Tibial artery (tissue), 4 donors: ENCODE data around the gene TARBP1.
"Not testable (repeated sequence)": the region's sequence is repeated elsewhere in the genome, so short reads cannot be mapped to it uniquely, and the experiment has no call there.

Source experiments
- DNase-seq, 2 donors: peaks; one replicate each; pipeline ENCODE4 v3.0.0-alpha.2; 2019
- H3K27ac ChIP-seq, 2 donors: fragments of 200-600 bp; sonication (generic) in 1 of 2; 1 replicate in 1 of 2; 2 replicates in 1 of 2; pipeline ENCODE4 v1.5.1; 2018 to 2019; ENCODE audit warnings: mild to moderate bottlenecking in 1 of 2
- H3K27me3 ChIP-seq, 2 donors: fragments of 200-600 bp; sonication (generic) in 1 of 2; one replicate each; pipeline versions ENCODE4 v1.5.1 to v1.6.0; 2016 to 2019
- H3K36me3 ChIP-seq, 3 donors: fragments of 200-600 bp; sonication (generic) in 2 of 3; one replicate each; pipeline ENCODE4 v1.5.1; 2016 to 2019; ENCODE audit warnings: mild to moderate bottlenecking in 2 of 3
- H3K4me1 ChIP-seq, 4 donors: fragments of 200-600 bp; sonication (generic) in 2 of 4; 1 replicate in 3 of 4; 2 replicates in 1 of 4; pipeline ENCODE4 v1.5.1; 2016 to 2019
- H3K4me3 ChIP-seq, 2 donors: fragments of 200-600 bp; sonication (generic) in 1 of 2; 1 replicate in 1 of 2; 2 replicates in 1 of 2; pipeline ENCODE4 v1.5.1; 2018 to 2019; ENCODE audit warnings: mild to moderate bottlenecking in 2 of 2
- H3K9me3 ChIP-seq, 3 donors: fragments of 200-600 bp; sonication (generic) in 1 of 3; one replicate each; pipeline ENCODE4 v1.5.1; 2016 to 2019
- intact Hi-C: fragments of 100-400 bp; cut with DNase I; formaldehyde crosslinking; loops from one replicate; pipeline ENCODE4 v1.15.0; 2023; ENCODE audit warnings: low total_unique reads
- TF ChIP-seq, protein P1 (sequence below), 2 experiments: fragments of 200-600 bp in 1 of 2; fragments of 450-650 bp in 1 of 2; IDR thresholded peaks; one replicate each; pipeline ENCODE4 v1.5.1; 2017 to 2019; ENCODE audit warnings: antibody characterized with exemption in 2 of 2, mild to moderate bottlenecking in 1 of 2, moderate library complexity in 1 of 2

The TARBP1 gene

DNA sequence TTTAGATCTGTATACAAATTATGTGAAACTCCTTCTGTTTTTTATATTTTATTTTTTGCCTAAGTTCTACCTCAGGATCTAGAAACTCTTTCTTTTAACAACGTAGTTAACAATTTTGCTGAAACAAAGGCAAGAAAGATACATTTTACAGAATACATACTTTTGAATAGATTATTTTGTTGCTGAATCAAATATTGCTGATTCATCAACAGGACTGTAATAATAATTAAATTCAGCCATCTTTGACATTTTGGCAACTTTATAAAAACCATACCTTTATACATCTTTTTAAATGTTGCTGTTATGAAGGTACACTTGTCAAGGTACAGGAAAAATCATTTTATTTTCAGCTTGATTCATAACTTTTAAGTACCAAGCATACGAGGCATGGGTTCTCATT, 116.4 kb downstream of the TARBP1 start:
- intact Hi-C loops = no loop called here
- no peaks in the 10 kb centered on the region for H3K36me3 ChIP-seq
- no peaks in the 10 kb centered on the region for H3K27me3 ChIP-seq
- TF ChIP-seq, protein P1, sequence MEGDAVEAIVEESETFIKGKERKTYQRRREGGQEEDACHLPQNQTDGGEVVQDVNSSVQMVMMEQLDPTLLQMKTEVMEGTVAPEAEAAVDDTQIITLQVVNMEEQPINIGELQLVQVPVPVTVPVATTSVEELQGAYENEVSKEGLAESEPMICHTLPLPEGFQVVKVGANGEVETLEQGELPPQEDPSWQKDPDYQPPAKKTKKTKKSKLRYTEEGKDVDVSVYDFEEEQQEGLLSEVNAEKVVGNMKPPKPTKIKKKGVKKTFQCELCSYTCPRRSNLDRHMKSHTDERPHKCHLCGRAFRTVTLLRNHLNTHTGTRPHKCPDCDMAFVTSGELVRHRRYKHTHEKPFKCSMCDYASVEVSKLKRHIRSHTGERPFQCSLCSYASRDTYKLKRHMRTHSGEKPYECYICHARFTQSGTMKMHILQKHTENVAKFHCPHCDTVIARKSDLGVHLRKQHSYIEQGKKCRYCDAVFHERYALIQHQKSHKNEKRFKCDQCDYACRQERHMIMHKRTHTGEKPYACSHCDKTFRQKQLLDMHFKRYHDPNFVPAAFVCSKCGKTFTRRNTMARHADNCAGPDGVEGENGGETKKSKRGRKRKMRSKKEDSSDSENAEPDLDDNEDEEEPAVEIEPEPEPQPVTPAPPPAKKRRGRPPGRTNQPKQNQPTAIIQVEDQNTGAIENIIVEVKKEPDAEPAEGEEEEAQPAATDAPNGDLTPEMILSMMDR (IDR thresholded peaks at IDR 0.05) = no peak
- H3K4me3 ChIP-seq = no peak overlapping the region
- no peaks in the 10 kb centered on the region for H3K9me3 ChIP-seq
- no peak for DNase-seq
- H3K27ac ChIP-seq = no peak overlapping the region
- H3K4me1 ChIP-seq = no peaks in the 10 kb centered on the region

DNA sequence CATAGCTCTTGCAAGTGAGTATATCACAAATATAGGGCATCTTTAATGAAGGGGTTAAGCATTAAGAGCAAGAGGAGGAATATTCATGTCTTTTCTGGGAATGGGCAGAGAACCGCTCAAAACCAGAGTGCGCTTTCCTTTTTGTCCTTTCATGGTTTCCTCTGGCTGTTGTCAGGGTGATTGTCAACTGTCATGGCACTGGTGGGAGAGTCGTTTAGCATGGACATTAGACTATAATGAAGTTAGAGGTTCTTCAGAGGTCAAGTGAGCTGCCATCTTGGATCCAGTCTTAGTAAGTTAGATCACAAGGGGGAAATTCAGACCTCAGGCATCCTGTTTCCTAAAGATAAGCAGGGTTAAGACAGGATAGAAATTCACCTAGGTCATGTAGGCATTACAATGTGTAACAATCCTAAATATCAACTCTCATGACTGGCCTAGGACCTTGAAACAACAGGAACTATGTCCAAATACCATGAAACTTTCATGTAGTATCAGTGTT, 117.8 kb downstream of the TARBP1 start:
- no peaks in the 10 kb centered on the region for H3K9me3 ChIP-seq
- H3K27ac ChIP-seq = no peak overlapping the region
- H3K27me3 ChIP-seq = peaks cover 0 to 4% of the 10 kb centered on the region in 2 donors
- no peaks in the 10 kb centered on the region for H3K4me1 ChIP-seq
- H3K4me3 ChIP-seq = no peak overlapping the region
- intact Hi-C loops = no loop called here
- TF ChIP-seq, protein P1 (IDR thresholded peaks at IDR 0.05) = no peak
- no peaks in the 10 kb centered on the region for H3K36me3 ChIP-seq
- DNase-seq = no peak

DNA sequence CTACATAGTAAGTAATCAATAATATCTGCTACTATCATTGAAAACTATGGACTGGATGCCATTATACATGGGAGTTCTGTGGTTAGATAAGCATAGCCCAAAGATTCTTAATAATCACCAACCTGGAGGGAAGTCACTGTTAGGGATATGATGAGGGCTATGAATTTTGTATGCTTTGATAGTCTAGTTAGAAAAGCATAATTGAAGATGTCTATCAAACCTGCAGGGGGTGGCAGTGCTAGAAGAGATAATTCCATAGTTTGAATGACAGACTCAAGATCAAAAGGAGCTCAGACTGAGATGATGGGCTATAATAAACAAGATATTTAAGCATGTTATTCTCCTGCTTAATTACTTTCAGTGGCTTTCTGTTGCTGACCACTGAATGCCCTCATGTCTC, 121.1 kb downstream of the TARBP1 start:
- Histone ChIP-seq H3K4me3 (no peak overlapping the region), H3K36me3 (no peaks in the 10 kb centered on the region), H3K27ac (no peak overlapping the region), H3K27me3 (peaks cover 0 to 4% of the 10 kb centered on the region in 2 donors), H3K4me1 (no peaks in the 10 kb centered on the region), H3K9me3 (no peaks in the 10 kb centered on the region)
- intact Hi-C loops = no loop called here
- no peak for DNase-seq
- TF ChIP-seq, protein P1 (IDR thresholded peaks at IDR 0.05) = no peak

DNA sequence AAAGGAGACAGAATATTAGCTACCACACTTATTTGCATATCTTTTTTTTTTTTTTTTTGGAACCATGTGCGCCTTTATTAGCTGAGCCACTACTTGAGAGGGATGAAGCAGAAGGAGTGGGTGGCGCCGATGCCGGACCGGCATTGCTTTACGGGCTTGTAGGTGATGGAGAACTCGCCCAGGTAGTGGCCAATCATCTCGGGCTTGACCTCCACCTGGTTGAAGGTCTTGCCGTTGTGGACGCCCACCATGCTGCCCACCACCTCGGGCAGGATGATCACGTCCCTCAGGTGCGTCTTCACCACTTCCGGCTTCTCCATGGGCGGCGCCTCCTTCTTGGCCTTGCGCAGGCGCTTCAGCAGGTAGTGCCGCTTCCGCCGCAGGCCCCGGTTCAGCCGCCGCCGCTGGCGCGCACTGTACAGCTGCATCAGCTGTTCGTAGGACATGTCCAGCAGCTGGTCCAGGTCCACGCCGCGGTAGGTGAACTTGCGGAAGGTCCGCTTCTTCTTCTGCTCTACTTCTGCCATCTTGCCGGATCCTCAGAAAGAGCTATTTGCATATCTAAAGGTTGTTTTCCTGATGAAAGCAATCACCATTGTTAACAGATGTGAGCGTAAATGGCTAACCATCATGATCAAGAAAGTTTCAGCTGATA, 122.2 kb downstream of the TARBP1 start:
- DNase-seq, H3K27me3 ChIP-seq, H3K36me3 ChIP-seq, H3K27ac ChIP-seq, H3K4me1 ChIP-seq, H3K9me3 ChIP-seq, intact Hi-C loops: not testable (repeated sequence)
- H3K4me3 ChIP-seq = peak overlapping the region; percentile 7 to 37

DNA sequence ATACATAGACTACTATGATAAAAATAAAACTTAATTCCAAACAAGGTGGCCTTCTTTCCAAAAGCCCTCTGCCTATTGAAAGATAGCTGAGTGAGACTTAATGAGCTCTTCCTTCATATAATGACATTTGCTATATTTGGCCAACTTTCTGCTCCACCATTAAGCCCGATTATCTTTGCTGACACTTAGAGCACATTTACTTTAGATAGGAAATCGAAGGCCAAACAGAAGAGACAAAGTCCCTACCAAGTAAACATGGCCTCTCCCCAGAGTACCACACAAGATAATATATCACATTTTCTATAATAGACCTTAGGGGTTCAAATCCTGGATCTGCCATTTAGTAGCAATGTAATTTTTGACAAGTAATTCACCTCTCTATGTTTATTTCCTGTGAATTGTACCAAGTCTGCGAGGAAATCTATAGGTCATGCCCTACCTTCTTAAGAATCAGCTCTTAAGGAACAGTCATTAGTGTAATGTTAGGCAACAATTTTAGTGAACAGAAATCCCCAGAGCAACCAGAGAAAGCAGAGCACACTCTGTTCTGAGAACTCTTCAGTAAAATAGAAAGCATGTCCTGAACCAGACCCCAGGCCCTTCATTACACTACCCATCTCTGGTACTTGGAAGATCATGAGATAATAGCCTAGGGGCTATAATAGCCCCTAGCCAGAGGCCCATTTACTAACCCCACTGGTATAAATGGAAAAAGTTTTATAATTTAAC, 123.0 kb downstream of the TARBP1 start:
- no peak for DNase-seq
- no peak overlapping the region for H3K27ac ChIP-seq
- peaks cover 0 to 4% of the 10 kb centered on the region in 2 donors for H3K27me3 ChIP-seq
- H3K4me1 ChIP-seq = no peaks in the 10 kb centered on the region
- no peak overlapping the region for H3K4me3 ChIP-seq
- H3K9me3 ChIP-seq = no peaks in the 10 kb centered on the region
- no peaks in the 10 kb centered on the region for H3K36me3 ChIP-seq
- intact Hi-C loops = no loop called here
- TF ChIP-seq, protein P1 (IDR thresholded peaks at IDR 0.05) = no peak

DNA sequence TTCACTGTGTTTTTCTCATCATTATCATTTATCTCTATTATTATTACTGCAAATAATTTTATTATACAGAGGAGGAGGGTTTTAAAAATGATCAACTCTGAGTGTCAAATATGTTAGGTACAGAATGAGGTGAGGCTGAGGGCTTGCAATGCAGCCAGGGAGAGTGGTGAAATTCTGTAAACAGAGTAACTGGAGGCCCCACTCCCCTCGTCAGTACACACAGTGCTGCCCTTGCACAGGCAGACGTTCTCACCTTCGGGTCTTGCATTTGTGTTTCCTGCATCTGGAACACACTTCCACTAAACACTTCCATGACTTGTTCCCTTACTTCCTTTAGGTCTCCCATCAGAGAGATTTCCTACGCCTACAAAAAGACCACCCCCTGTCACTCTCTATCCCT, 130.0 kb downstream of the TARBP1 start:
- TF ChIP-seq, protein P1 (IDR thresholded peaks at IDR 0.05) = no peak
- Histone ChIP-seq H3K27ac (no peak overlapping the region), H3K27me3 (no peaks in the 10 kb centered on the region), H3K9me3 (peaks cover 0 to 3% (median 0%) of the 10 kb centered on the region in 3 donors), H3K4me1 (no peaks in the 10 kb centered on the region), H3K36me3 (no peaks in the 10 kb centered on the region), H3K4me3 (no peak overlapping the region)
- DNase-seq = no peak
- intact Hi-C loops = no loop called here
